ENCODE results near the gene WWOX.

Gene WWOX

DNA sequence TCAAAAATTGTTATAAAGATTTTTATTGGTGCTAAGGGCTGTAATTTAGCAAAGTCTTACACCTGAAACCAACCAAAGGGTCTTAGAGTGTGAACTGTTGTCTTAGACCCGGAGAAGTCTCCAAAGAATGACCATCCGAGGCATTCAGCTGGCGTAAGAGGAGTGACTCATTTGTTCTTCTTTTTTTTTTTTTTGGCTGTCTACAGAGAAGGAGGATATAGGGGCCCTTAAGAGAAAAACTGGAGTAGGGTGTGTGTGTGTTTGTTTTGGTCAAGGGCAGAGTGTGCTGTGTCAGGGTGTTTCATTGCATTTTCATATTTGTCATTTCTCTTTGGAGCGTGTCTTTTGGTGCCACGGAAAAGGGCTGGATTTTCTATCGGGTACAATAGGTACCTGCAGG, 508.0 kb downstream of the WWOX start:
- TF ChIP-seq FOXP2 (optimal IDR thresholded peaks at IDR 0.05; ENCODE audit: borderline replicate concordance, extremely low read depth, extremely low read length, insufficient read depth) (no peak), SIN3A (IDR thresholded peaks at IDR 0.05; ENCODE audit: borderline replicate concordance, insufficient read depth, low read length) (no peak), POLR2AphosphoS5 (IDR thresholded peaks at IDR 0.05; ENCODE audit: low read depth, low read length) (no peak), TAF1 (IDR thresholded peaks at IDR 0.05; ENCODE audit: borderline replicate concordance, insufficient read depth, low read length) (no peak)
- TF ChIP-seq, protein P1, sequence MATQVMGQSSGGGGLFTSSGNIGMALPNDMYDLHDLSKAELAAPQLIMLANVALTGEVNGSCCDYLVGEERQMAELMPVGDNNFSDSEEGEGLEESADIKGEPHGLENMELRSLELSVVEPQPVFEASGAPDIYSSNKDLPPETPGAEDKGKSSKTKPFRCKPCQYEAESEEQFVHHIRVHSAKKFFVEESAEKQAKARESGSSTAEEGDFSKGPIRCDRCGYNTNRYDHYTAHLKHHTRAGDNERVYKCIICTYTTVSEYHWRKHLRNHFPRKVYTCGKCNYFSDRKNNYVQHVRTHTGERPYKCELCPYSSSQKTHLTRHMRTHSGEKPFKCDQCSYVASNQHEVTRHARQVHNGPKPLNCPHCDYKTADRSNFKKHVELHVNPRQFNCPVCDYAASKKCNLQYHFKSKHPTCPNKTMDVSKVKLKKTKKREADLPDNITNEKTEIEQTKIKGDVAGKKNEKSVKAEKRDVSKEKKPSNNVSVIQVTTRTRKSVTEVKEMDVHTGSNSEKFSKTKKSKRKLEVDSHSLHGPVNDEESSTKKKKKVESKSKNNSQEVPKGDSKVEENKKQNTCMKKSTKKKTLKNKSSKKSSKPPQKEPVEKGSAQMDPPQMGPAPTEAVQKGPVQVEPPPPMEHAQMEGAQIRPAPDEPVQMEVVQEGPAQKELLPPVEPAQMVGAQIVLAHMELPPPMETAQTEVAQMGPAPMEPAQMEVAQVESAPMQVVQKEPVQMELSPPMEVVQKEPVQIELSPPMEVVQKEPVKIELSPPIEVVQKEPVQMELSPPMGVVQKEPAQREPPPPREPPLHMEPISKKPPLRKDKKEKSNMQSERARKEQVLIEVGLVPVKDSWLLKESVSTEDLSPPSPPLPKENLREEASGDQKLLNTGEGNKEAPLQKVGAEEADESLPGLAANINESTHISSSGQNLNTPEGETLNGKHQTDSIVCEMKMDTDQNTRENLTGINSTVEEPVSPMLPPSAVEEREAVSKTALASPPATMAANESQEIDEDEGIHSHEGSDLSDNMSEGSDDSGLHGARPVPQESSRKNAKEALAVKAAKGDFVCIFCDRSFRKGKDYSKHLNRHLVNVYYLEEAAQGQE (IDR thresholded peaks at IDR 0.05; ENCODE audit: insufficient read depth in 1 of 2, low read depth in 2 of 2, low read length in 2 of 2), result no peak

DNA sequence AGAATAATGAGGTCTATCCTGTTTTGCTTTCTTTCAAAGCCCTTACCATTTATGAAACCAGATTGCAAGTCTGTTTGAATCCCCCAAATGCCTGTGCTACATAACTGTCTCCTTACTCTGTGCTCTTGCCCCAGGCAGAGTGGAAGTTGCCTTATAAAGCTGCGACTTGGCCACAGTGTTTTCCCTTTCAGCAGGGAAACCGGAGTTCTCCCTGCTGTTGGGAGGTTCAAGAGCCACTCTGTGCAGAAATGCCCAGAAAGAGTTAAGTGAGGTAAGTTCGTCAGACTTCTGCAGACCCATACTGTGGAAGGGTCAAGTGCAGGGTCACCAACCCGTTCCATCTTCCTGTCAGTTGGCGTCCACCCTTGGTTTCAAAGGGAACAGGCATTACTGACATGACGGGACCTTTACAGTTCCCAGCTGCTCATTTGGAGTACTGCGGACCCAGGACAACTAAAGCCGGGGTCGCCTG, 508.9 kb downstream of the WWOX start:
- no peak for TF ChIP-seq FOXP2 (optimal IDR thresholded peaks at IDR 0.05; ENCODE audit: borderline replicate concordance, extremely low read depth, extremely low read length, insufficient read depth)
- no peak for TF ChIP-seq SIN3A (IDR thresholded peaks at IDR 0.05; ENCODE audit: borderline replicate concordance, insufficient read depth, low read length)
- TF ChIP-seq TAF1 (IDR thresholded peaks at IDR 0.05; ENCODE audit: borderline replicate concordance, insufficient read depth, low read length), result no peak
- no peak for TF ChIP-seq POLR2AphosphoS5 (IDR thresholded peaks at IDR 0.05; ENCODE audit: low read depth, low read length)
- TF ChIP-seq, protein P1 (IDR thresholded peaks at IDR 0.05; ENCODE audit: insufficient read depth in 1 of 2, low read depth in 2 of 2, low read length in 2 of 2), result no peak

DNA sequence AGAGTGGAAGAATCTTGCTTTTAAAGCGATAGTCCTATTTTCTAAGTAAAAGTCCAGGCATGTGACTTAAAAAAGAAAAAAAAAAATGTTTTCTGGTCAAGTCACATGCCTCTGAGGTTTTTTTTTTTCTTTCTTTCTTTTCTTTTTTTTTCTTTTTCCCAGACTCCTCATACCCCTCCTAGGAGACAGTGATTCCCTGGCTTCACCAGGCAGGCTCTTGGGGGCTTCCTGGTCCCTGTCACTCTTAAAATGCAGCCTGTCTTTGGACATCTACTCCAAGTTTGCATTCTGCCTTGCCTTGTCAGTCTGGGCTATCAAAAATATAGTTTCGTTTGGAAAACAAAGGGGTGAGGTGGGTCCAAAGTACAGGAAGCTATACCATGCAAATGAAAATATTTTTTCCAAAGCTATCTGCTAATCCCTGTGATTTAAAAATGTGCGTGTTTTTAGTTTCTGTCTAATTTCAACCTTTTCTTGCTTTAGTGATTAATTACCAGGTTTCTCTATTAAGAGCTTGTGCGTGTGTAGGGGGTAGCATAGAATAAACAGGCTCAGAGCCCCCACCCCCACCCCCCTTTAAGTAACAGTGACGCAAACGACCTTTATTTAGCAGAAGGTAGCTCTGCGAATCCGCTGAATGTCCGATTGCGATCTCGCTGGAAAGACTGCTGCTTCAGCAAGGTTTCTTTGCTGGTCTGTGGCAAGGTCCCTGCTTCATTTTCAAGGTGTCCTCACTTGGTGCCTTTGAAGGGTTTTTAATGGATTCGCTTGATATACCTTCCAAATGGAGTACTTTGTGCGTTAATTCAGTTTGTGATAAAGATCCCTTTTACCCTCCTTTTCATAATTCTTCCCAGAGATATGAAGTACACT, 510.2 kb downstream of the WWOX start:
- TF ChIP-seq, protein P1 (IDR thresholded peaks at IDR 0.05; ENCODE audit: insufficient read depth in 1 of 2, low read depth in 2 of 2, low read length in 2 of 2), result no peak
- TF ChIP-seq SIN3A (IDR thresholded peaks at IDR 0.05; ENCODE audit: borderline replicate concordance, insufficient read depth, low read length) (no peak), POLR2AphosphoS5 (IDR thresholded peaks at IDR 0.05; ENCODE audit: low read depth, low read length) (no peak), FOXP2 (optimal IDR thresholded peaks at IDR 0.05; ENCODE audit: borderline replicate concordance, extremely low read depth, extremely low read length, insufficient read depth) (no peak), TAF1 (IDR thresholded peaks at IDR 0.05; ENCODE audit: borderline replicate concordance, insufficient read depth, low read length) (no peak)

DNA sequence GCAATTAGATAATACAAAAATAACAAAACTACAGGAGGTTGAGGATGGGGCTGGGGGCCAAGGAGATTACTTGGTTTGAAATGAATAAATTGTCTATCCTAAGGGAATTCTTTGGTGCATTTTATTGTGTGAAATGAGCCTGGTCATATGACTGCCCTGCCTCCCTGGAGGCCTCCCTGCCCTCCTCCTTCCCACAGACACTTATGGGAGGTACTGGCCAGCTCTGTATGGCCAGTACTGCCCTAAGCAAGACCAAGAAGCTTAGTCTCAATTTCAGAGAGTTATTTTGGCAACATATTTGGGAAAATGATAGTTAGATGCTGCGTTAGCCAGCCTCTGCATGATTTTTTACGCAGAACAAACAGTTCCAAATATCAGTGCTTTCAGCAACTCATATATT, 511.9 kb downstream of the WWOX start:
- TF ChIP-seq TAF1 (IDR thresholded peaks at IDR 0.05; ENCODE audit: borderline replicate concordance, insufficient read depth, low read length) (no peak), POLR2AphosphoS5 (IDR thresholded peaks at IDR 0.05; ENCODE audit: low read depth, low read length) (no peak), FOXP2 (optimal IDR thresholded peaks at IDR 0.05; ENCODE audit: borderline replicate concordance, extremely low read depth, extremely low read length, insufficient read depth) (no peak), SIN3A (IDR thresholded peaks at IDR 0.05; ENCODE audit: borderline replicate concordance, insufficient read depth, low read length) (no peak)
- TF ChIP-seq, protein P1 (IDR thresholded peaks at IDR 0.05; ENCODE audit: insufficient read depth in 1 of 2, low read depth in 2 of 2, low read length in 2 of 2), result no peak
